ENCODE measurements around the gene CSMD2.

GRCh38 chr1:33517596-33518250 is 647.3 kb downstream of the CSMD2 start:
- TF ChIP-seq CTCF (conservative IDR thresholded peaks at IDR 0.05): no peak
- TF ChIP-seq EZH2 (IDR thresholded peaks at IDR 0.05; ENCODE audit: low read depth): no peak

Measured in PC-9 (cell line).